GM18519 (cell line): ENCODE data around the gene PCBD1.

Source experiments
- ATAC-seq: cut with Tn5 transposase; IDR thresholded peaks from one replicate; pipeline ENCODE4 v1.9.1; 2021; ENCODE audit warnings: mild to moderate bottlenecking, moderate library complexity; ENCODE audit not compliant: unreplicated experiment, low FRiP score

Gene PCBD1

GRCh38 chr10:70918851-70919530 lies 30.6 kb upstream of the PCBD1 start:
- no peak for ATAC-seq

- ATAC-seq = no peak
These were observed 29.3 kb upstream of the PCBD1 start for GRCh38 chr10:70917635-70918034.

GRCh38 chr10:70917226-70917625 lies 28.9 kb upstream of the PCBD1 start:
- ATAC-seq = no peak

GRCh38 chr10:70916241-70916640 lies 27.9 kb upstream of the PCBD1 start:
- no peak for ATAC-seq

GRCh38 chr10:70915806-70916205 lies 27.4 kb upstream of the PCBD1 start:
- ATAC-seq = no peak

- no peak for ATAC-seq
These were observed 26.8 kb upstream of the PCBD1 start for GRCh38 chr10:70915206-70915605.

GRCh38 chr10:70914316-70914864 lies 26.0 kb upstream of the PCBD1 start:
- no peak for ATAC-seq

GRCh38 chr10:70913893-70914240 lies 25.5 kb upstream of the PCBD1 start:
- no peak for ATAC-seq

- ATAC-seq = no peak
These were observed 25.0 kb upstream of the PCBD1 start for GRCh38 chr10:70913191-70913892.

GRCh38 chr10:70912556-70912955 lies 24.2 kb upstream of the PCBD1 start:
- no peak for ATAC-seq

- no peak for ATAC-seq
These were observed 23.0 kb upstream of the PCBD1 start for GRCh38 chr10:70911386-70911785.

GRCh38 chr10:70910486-70911341 lies 22.3 kb upstream of the PCBD1 start:
- ATAC-seq = no peak

GRCh38 chr10:70909326-70909935 lies 21.1 kb upstream of the PCBD1 start:
- no peak for ATAC-seq

GRCh38 chr10:70908406-70909296 lies 20.3 kb upstream of the PCBD1 start:
- no peak for ATAC-seq

- ATAC-seq = no peak
These were observed 19.5 kb upstream of the PCBD1 start for GRCh38 chr10:70907637-70908405.

- no peak for ATAC-seq
These were observed 18.7 kb upstream of the PCBD1 start for GRCh38 chr10:70906953-70907636.

GRCh38 chr10:70906031-70906783 lies 17.8 kb upstream of the PCBD1 start:
- ATAC-seq = no peak
